GM12874 (cell line): Measurements from ENCODE around the gene MRPL11.

Experiments used
- CTCF ChIP-seq: IDR thresholded peaks from 2 replicates; pipeline ENCODE4 v1.5.1; 2011; ENCODE audit warnings: low read depth, mild to moderate bottlenecking, control low read depth, low read length, moderate library complexity; ENCODE audit not compliant: insufficient read depth

Gene MRPL11

GRCh38 chr11:66418168-66418985 lies 20.3 kb downstream of the MRPL11 start:
- TF ChIP-seq CTCF = peak; percentile 30; the same call in 1 of the 2 replicates

- no peak for TF ChIP-seq CTCF
These were observed 21.6 kb downstream of the MRPL11 start for GRCh38 chr11:66417000-66417399.

DNA sequence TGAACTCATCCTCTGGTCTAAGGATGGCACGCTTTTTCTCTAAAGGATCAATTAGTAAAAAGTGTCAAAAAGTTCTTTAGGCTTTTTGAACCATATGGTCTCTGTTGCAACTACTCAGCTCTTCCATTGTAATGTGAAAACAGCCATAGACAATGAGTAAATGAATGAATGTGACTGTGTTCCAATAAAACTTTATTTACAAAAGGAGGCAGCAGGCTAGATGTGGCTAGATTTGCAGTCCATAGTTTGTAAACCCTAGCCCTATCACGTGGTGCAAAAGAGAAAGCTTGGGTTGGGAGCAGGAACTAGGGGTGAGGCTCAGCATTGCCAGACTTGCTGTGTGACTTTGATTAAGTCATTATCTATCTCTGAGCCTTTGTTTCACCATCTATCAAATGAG lies 23.2 kb downstream of the MRPL11 start:
- no peak for TF ChIP-seq CTCF

DNA sequence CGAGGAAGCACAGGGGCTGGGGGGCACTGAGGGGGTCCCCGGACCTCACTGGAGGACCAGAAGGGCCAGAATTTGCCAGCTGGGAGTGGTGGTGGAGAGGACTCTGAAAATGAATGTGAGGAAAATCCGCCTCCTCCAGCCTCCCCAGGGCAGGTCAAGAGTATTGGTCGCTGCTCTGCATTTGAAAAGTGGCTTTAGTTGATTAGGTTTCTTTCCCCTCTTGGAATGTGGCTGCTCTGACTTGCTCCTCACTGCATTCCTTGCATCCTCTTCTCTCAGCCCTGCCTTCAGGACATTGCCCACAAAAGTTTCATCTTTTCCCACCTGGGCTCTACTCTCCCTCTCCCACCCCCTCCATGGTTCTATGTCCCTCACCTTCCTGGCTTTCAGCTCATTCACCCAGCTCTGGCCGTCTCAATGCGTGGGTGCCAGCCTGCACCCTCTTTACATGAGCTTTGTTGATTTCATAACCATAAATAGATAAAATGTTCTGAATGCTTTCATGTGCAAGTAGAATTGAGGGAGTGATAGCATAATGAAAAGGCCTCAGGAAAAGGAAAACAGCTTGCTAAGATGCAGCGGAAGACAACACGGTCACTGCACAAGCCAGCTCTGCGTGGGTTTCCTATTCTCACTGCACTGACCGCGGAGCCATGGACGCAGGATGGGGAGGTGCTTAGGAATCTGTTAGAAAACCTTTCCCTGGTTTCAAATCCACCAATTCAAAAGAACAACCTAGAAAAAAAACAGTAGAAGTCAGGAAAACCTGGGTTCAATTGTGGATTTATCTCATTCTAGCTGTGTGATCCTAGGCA lies 24.3 kb downstream of the MRPL11 start:
- TF ChIP-seq CTCF = no peak

GRCh38 chr11:66413167-66413566 lies 25.5 kb downstream of the MRPL11 start:
- no peak for TF ChIP-seq CTCF

GRCh38 chr11:66412110-66412509 lies 26.5 kb downstream of the MRPL11 start:
- TF ChIP-seq CTCF = no peak

- TF ChIP-seq CTCF = no peak
These were observed 27.3 kb downstream of the MRPL11 start for GRCh38 chr11:66411323-66411722.
